ENCODE results near the gene C12orf60.

C12orf60 gene

DNA sequence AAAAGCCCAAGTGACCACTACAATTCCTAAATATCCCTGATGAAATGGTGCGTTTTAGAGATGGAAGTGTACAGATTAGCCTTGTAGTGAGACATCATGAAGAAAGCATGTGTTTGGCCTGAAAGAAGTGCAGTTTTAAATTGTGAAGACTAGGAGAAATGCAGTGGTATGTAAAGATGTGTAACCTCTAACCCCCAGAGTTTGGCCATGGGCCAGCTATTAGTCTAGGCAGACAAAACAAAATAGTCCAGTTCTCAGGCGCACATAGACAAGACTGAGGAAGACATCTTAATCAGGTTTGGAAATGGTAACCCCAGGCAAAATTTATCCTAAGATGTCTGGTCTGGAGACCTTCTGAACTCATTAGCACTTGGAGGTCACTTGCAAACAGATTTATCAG, 23.6 kb upstream of the C12orf60 start:
- no peak overlapping the region for H3K4me3 ChIP-seq (ENCODE audit: low read depth, low read length)
- TF ChIP-seq, protein P1, sequence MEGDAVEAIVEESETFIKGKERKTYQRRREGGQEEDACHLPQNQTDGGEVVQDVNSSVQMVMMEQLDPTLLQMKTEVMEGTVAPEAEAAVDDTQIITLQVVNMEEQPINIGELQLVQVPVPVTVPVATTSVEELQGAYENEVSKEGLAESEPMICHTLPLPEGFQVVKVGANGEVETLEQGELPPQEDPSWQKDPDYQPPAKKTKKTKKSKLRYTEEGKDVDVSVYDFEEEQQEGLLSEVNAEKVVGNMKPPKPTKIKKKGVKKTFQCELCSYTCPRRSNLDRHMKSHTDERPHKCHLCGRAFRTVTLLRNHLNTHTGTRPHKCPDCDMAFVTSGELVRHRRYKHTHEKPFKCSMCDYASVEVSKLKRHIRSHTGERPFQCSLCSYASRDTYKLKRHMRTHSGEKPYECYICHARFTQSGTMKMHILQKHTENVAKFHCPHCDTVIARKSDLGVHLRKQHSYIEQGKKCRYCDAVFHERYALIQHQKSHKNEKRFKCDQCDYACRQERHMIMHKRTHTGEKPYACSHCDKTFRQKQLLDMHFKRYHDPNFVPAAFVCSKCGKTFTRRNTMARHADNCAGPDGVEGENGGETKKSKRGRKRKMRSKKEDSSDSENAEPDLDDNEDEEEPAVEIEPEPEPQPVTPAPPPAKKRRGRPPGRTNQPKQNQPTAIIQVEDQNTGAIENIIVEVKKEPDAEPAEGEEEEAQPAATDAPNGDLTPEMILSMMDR (IDR thresholded peaks at IDR 0.05; ENCODE audit: control insufficient read depth, extremely low read depth, insufficient read depth): no peak
- no peak for DNase-seq (ENCODE audit: low read depth)

DNA sequence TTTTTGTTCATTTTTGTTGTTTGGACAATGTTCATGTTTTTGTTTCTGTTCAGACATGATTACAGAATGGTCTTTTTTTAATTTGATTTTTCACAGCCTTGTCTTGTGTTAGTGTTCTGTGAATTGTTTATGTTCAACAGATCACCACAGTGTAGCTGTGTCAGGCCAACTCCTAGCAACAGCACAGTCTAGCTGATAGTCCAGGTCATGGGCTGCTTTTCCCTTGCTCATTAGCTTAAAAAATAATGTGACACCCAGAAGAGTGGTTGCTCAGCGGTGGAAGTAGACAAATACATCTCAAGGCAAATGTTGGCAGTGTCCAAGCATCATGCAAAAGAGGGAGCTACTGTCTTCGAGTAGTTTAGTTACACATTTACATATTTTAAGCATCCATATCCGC, 22.6 kb upstream of the C12orf60 start:
- TF ChIP-seq, protein P1 (IDR thresholded peaks at IDR 0.05; ENCODE audit: control insufficient read depth, extremely low read depth, insufficient read depth): no peak
- DNase-seq (ENCODE audit: low read depth): no peak
- H3K4me3 ChIP-seq (ENCODE audit: low read depth, low read length): no peak overlapping the region

DNA sequence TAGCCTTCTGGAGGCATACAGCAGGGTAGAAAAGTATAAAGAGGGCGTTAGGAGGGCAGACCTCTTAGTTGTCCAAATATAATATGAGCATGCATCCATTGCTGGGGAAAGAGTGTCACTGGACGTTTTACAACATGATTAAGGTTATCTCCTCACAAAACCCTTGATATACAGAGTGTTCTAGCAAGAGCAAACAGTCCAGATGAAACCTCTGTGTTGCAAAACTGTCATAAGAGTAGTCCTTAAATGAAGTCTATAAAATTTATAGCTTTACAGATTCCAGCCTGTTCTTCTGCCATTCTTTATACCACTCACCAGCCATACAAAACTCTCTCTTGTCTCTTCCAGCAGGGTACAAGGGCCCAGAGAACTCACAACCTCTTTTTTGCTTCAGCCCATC, 21.9 kb upstream of the C12orf60 start:
- no peak overlapping the region for H3K4me3 ChIP-seq (ENCODE audit: low read depth, low read length)
- TF ChIP-seq, protein P1 (IDR thresholded peaks at IDR 0.05; ENCODE audit: control insufficient read depth, extremely low read depth, insufficient read depth): no peak
- DNase-seq (ENCODE audit: low read depth): no peak

DNA sequence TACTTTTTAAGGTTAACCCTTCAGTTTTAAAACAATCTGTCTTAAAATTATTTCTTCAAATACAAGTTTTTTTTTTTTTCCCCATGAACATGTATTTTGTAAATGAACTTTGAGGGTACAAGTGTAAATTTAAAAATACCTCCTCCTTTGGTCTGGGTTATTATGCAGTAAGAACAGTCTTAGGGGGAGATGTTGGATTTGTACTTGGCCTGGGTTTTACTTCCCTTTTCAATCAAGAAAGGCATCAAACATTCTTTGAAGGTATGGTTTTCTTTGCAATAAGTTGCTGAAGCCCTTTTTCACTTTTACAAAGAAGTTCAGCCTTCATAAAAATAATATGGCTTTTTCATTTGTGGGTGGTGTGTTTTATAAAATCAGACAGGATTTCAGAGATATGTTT, 20.7 kb upstream of the C12orf60 start:
- H3K4me3 ChIP-seq (ENCODE audit: low read depth, low read length): no peak overlapping the region
- TF ChIP-seq, protein P1 (IDR thresholded peaks at IDR 0.05; ENCODE audit: control insufficient read depth, extremely low read depth, insufficient read depth): no peak
- no peak for DNase-seq (ENCODE audit: low read depth)

DNA sequence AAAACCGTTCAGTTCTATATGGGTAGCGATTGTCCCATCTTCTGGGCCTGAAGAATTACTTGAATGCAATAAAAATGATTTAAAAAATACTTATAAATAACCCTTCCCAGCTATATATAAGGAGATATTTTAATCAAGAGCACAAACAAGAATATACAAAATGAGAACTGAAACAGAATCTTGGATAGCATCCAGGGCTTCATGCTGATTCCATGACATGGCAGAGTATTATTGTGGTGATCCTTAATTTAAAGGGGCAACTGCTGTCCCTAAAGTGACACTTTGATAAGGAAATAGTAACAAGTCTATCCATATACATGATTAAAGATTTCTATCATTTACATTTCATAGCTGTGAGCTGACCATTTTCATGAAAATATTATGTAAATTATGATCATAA, 19.0 kb upstream of the C12orf60 start:
- TF ChIP-seq, protein P1 (IDR thresholded peaks at IDR 0.05; ENCODE audit: control insufficient read depth, extremely low read depth, insufficient read depth): no peak
- H3K4me3 ChIP-seq (ENCODE audit: low read depth, low read length): no peak overlapping the region
- DNase-seq (ENCODE audit: low read depth): no peak

DNA sequence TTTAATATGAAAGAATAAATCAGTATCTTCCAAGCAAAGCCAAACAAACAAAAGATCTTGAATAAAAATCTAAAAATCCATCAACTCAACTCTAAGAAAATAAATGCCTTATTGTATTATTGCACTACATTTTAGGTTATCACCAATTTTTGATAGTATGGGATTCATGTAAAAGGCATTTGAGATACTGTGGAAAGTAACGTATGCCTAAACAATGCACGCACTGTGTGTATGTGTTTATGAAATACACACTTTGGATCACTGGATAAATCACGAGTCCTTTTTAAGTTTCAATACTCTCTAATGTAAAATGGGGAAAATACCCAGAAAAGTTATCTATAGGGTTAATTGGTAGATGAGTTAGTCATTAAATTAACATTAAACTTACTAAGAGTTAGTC, 17.9 kb upstream of the C12orf60 start:
- H3K4me3 ChIP-seq (ENCODE audit: low read depth, low read length): no peak overlapping the region
- DNase-seq (ENCODE audit: low read depth): no peak
- TF ChIP-seq, protein P1 (IDR thresholded peaks at IDR 0.05; ENCODE audit: control insufficient read depth, extremely low read depth, insufficient read depth): no peak

DNA sequence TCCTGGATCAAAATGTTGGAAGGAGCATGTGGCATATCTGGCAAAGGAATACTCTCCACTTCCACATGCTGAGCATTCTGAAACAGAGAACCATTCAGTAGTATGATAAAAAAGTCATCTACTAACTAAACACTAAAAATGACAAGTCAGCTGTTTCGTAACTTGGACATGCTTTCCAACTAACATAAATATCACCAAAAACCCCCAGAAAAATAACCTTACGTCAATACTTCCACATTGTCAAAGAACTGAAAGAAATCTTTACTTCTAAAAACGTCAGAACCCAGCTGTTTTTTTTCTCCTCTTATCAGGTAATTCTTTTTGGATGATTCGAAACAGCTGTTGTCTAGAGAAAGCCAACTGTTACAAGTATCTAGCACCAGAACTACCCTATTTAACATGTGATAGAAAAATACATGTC, 8.4 kb upstream of the C12orf60 start:
- DNase-seq (ENCODE audit: low read depth): no peak
- H3K4me3 ChIP-seq (ENCODE audit: low read depth, low read length): no peak overlapping the region
- TF ChIP-seq, protein P1 (IDR thresholded peaks at IDR 0.05; ENCODE audit: control insufficient read depth, extremely low read depth, insufficient read depth): no peak

All from LNCaP clone FGC (cell line).